GM10266 (cell line): Measurements from ENCODE around the gene TNS1.

Experiments
- DNase-seq: peaks from one replicate; pipeline ENCODE4 v3.0.0; 2012; ENCODE audit errors: extremely low spot score
- TF ChIP-seq, protein P1 (sequence below): IDR thresholded peaks from 2 replicates; pipeline ENCODE4 v1.5.1; 2012; ENCODE audit warnings: mild to moderate bottlenecking, low read depth; ENCODE audit not compliant: control insufficient read depth, insufficient read depth; ENCODE audit errors: missing control alignments

TNS1 gene

DNA sequence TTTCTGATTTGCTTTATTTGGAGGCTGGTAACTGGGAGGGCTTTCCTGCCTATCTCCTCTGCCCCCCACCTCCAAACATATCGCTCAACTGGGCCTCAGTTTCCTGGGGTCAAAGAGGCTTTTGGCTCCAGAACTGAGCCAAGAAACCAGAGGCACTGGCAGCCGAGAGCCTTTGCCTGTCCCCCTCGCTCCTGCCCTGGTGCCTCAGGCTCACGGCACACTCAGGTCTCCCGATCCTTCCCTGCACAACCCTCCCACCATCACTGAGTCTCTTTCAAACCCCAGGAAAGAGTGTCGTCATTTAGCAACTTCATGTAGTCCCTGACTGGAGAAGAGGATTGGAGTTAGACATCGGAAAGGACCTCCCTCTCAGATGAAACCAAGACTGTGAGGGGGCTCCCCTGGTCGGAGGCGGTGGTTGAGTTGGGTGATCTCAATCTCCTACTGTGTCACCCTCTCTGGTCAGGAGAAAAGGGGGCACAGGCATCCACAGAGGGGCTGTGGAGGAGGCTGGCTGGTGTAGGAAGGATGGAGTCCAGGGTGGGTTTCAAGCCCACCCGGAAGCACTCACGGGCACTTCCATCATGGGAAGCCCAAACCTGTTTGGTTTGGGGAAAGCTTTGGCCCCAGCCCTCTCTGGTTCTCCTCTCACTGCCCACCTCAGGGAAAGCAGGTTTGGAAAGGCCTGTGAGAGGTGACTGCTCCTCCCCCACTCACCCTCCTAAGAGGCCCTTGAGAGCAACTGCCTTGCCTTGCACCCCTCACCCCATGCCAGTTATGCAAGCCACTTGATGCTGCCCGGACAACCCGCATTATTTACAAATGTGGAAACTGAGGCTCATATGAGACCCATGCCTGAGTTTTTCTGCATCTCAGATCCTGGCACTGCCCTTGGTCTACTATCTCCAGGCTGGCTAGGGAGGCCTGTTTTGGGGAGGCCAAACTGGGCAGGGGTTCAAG, 62.3 kb downstream of the TNS1 start:
- no peak for DNase-seq
- TF ChIP-seq, protein P1, sequence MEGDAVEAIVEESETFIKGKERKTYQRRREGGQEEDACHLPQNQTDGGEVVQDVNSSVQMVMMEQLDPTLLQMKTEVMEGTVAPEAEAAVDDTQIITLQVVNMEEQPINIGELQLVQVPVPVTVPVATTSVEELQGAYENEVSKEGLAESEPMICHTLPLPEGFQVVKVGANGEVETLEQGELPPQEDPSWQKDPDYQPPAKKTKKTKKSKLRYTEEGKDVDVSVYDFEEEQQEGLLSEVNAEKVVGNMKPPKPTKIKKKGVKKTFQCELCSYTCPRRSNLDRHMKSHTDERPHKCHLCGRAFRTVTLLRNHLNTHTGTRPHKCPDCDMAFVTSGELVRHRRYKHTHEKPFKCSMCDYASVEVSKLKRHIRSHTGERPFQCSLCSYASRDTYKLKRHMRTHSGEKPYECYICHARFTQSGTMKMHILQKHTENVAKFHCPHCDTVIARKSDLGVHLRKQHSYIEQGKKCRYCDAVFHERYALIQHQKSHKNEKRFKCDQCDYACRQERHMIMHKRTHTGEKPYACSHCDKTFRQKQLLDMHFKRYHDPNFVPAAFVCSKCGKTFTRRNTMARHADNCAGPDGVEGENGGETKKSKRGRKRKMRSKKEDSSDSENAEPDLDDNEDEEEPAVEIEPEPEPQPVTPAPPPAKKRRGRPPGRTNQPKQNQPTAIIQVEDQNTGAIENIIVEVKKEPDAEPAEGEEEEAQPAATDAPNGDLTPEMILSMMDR = no peak

- TF ChIP-seq, protein P1 = no peak
- no peak for DNase-seq
Observed at GRCh38 chr2:217939629-217940245, 63.1 kb downstream of the TNS1 start.

GRCh38 chr2:217939220-217939619, 63.6 kb downstream of the TNS1 start:
- TF ChIP-seq, protein P1 = no peak
- DNase-seq = no peak

- no peak for DNase-seq
- TF ChIP-seq, protein P1 = no peak
Observed at GRCh38 chr2:217938036-217938435, 64.8 kb downstream of the TNS1 start.

DNA sequence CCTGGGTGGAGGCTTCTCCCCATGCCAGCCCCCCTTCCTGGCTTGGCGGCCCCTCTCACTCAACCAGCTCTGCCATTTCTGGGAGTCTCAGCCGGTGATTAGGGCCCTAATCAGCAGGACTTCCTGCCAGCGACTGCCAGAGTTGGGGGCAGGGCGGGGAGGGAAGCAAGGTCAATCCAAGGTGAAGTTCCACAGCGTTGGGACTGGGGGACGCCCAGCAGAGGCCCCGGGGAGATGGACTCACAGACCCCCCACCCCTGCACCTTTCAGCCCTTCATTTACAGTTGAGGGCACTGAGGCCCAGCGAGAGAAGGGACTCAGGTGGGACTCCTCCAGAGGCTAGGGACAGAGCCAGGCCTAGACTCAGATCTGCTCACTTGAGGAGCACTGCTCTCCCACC, 65.3 kb downstream of the TNS1 start:
- TF ChIP-seq, protein P1 = no peak
- DNase-seq = no peak

DNA sequence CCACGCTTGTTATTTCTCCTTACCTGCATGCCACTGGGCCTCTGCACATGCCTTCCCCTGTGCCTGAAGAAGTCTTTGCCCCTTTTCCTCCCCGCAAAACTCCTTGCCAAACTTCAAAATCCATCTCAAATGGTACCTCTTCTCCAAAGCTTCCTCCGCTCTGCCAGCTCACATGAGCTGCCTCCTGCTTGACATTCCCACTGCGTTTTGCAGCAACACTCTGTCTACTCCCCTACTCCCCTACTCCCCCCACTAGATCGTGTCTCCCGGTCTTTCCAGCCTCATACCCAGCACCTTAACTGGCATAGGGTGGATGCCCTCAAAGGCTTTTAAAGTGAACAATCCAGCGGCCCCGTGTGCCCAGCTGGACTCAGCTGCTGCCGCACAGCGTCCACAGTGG, 65.8 kb downstream of the TNS1 start:
- TF ChIP-seq, protein P1 = no peak

More for the DNA sequence above, 65.8 kb downstream of the TNS1 start:
- no peak for DNase-seq
